Mammary epithelial cell (primary cell): ENCODE data around the gene APAF1.

Source experiments
- EZH2 ChIP-seq: IDR thresholded peaks from 2 replicates; pipeline ENCODE4 v1.6.1; 2012; ENCODE audit warnings: low read length, inconsistent platforms, borderline replicate concordance
- TF ChIP-seq, protein P1 (sequence below), 2 donors: IDR thresholded peaks in 1 of 2; conservative IDR thresholded peaks in 1 of 2; 2 replicates each; pipeline ENCODE4 v1.5.1; 2011 to 2012; ENCODE audit warnings: inconsistent platforms in 2 of 2, low read length in 2 of 2, mild to moderate bottlenecking in 2 of 2, control low read depth in 1 of 2, low read depth in 1 of 2; ENCODE audit not compliant: insufficient read depth in 1 of 2; ENCODE audit errors: extremely low read depth in 1 of 2

DNA sequence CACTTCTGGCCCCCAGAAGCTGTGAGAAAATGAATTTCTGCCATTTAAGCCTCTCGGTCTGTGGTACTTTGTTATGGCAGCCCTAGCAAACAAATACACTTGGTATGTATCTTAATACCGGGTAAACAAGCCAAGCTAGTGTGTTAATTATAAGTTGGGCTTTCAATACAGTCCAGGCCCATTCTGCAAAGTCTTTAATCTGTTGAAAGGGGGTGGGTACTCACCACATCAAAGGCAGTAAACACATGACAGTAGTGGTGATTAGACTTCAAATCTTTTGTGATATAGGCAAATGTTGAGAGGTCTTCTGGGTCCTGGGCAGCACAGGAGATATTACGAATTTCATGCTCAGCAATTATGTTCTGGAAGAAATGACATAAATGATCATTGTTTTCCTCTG, 127.7 kb downstream of the APAF1 start:
- TF ChIP-seq EZH2, result no peak
- TF ChIP-seq, protein P1, sequence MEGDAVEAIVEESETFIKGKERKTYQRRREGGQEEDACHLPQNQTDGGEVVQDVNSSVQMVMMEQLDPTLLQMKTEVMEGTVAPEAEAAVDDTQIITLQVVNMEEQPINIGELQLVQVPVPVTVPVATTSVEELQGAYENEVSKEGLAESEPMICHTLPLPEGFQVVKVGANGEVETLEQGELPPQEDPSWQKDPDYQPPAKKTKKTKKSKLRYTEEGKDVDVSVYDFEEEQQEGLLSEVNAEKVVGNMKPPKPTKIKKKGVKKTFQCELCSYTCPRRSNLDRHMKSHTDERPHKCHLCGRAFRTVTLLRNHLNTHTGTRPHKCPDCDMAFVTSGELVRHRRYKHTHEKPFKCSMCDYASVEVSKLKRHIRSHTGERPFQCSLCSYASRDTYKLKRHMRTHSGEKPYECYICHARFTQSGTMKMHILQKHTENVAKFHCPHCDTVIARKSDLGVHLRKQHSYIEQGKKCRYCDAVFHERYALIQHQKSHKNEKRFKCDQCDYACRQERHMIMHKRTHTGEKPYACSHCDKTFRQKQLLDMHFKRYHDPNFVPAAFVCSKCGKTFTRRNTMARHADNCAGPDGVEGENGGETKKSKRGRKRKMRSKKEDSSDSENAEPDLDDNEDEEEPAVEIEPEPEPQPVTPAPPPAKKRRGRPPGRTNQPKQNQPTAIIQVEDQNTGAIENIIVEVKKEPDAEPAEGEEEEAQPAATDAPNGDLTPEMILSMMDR (conservative IDR thresholded peaks at IDR 0.05 in 1 of 2, IDR thresholded peaks at IDR 0.05 in 1 of 2; ENCODE audit: extremely low read depth in 1 of 2, insufficient read depth in 1 of 2, low read depth in 1 of 2, low read length in 2 of 2), result no peak
